DOHH2 (cell line): ENCODE measurements around the gene RXRA.

Experiments
- CTCF ChIP-seq: fragments of 200-600 bp; sonication (generic); IDR thresholded peaks from one replicate; pipeline ENCODE4 v1.5.1; 2014; ENCODE audit warnings: antibody characterized with exemption, mild to moderate bottlenecking, low read depth, low read length; ENCODE audit not compliant: poor library complexity, severe bottlenecking
- EZH2phosphoT487 ChIP-seq: fragments of 200-600 bp; sonication (generic); IDR thresholded peaks from 2 replicates; pipeline ENCODE4 v1.6.1; 2017; ENCODE audit warnings: borderline replicate concordance, mild to moderate bottlenecking, antibody characterized with exemption, low read length, moderate library complexity, mixed read lengths

- TF ChIP-seq CTCF (no peak), EZH2phosphoT487 (no peak)
Observed at GRCh38 chr9:134392900-134393299, 66.6 kb downstream of the RXRA start.
